ENCODE results near the gene ROM1. TPM values are rescaled to one million over a fixed set of nuclear protein-coding genes. Genes with fewer than 3 reads are reported as not detected.
"Not testable (repeated sequence)": the region's sequence is repeated elsewhere in the genome, so short reads cannot be mapped to it uniquely, and the experiment has no call there.

Gene ROM1
- total and polyA plus RNA-seq, 2 experiments from 2014 or later = 0.24 to 0.65 TPM

DNA sequence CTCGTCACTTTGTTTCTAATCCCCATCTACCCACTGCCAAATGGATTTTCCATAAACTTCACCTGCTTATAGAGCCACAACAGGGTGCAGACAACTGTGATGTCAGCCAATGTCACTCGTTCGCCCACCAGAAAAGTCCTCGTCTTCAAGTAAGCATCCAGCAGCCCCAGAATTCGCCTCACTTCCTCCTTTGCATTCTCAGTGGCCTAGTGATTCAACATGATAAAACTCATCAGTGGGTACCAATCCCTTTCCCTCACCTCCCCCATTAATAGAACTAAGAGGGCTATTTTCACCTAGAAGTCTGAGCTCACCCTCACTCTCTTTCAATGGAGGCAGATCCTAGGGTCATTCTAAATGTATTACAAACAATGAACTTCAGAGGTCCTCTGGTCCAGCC is 42.2 kb upstream of the ROM1 start:
- not testable (repeated sequence) for H3K9me3 Mint-ChIP-seq; H3K9me2 ChIP-seq (ENCODE audit: insufficient read depth); H3K4me2 ChIP-seq; ATAC-seq; DNase-seq (ENCODE audit: low spot score); H3K27me3 ChIP-seq (ENCODE audit: insufficient read depth); H2AFZ ChIP-seq
- peak overlapping the region; percentile 99 for H3K4me3 Mint-ChIP-seq
- peaks cover 81% of the 10 kb centered on the region for H3K36me3 Mint-ChIP-seq (ENCODE audit: low read depth)
- H3K4me1 ChIP-seq (ENCODE audit: insufficient read depth) = peaks cover 24% of the 10 kb centered on the region
- peak overlapping the region; percentile 79; the same call in 1 of the 2 replicates for H3K4me3 ChIP-seq
- H3K27me3 Mint-ChIP-seq (ENCODE audit: insufficient read depth, low read depth, poor library complexity) = peaks cover 22% of the 10 kb centered on the region
- peak overlapping the region; percentile 7 for H3K27ac ChIP-seq (ENCODE audit: low read depth)
- H3K27ac Mint-ChIP-seq = peak overlapping the region; percentile 14; the same call in 1 of the 2 replicates
- peaks cover 65% of the 10 kb centered on the region for H3K36me3 ChIP-seq (ENCODE audit: insufficient read depth)
- peaks cover 42% of the 10 kb centered on the region for H3K4me1 Mint-ChIP-seq
- peaks cover 77% of the 10 kb centered on the region for H3K79me2 ChIP-seq (replicated peaks; ENCODE audit: insufficient read depth)
- peaks cover 69% of the 10 kb centered on the region for H4K20me1 ChIP-seq (replicated peaks; ENCODE audit: insufficient read depth)
- H3F3A ChIP-seq (replicated peaks; ENCODE audit: low read depth) = peaks cover 71% of the 10 kb centered on the region

DNA sequence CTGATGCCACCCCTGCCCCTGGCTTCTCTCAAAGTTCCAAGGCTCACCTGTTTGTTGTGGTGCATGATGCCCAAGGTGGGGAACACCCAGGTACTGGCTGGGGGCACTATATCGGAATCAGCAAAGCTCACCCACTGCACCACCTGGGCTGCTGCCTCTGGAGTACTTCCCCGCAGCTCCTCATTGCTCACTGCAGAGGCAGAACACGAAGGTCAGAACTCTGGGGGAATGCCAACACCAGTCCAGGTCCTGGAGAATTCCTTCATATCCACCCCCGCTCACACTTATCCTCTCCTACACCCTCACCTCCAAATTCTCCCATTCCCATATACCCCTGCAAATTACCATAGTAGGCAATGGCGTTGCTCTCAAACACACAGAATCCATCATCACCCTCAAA is 41.6 kb upstream of the ROM1 start:
- Mint-ChIP-seq H3K27me3 (ENCODE audit: insufficient read depth, low read depth, poor library complexity) (peaks cover 24% of the 10 kb centered on the region), H3K36me3 (ENCODE audit: low read depth) (peaks cover 79% of the 10 kb centered on the region), H3K27ac (peak overlapping the region; percentile 14), H3K4me3 (peak overlapping the region; percentile 99), H3K4me1 (peaks cover 42% of the 10 kb centered on the region)
- not testable (repeated sequence) for H2AFZ ChIP-seq; H3K9me2 ChIP-seq (ENCODE audit: insufficient read depth); H3K27me3 ChIP-seq (ENCODE audit: insufficient read depth); DNase-seq (ENCODE audit: low spot score); H3K9me3 Mint-ChIP-seq; ATAC-seq
- peaks cover 24% of the 10 kb centered on the region for H3K4me1 ChIP-seq (ENCODE audit: insufficient read depth)
- peaks cover 67% of the 10 kb centered on the region for H3F3A ChIP-seq (replicated peaks; ENCODE audit: low read depth)
- peak overlapping the region; percentile 7 for H3K27ac ChIP-seq (ENCODE audit: low read depth)
- H3K4me2 ChIP-seq = peak overlapping the region; percentile 99
- peaks cover 63% of the 10 kb centered on the region for H4K20me1 ChIP-seq (replicated peaks; ENCODE audit: insufficient read depth)
- peaks cover 71% of the 10 kb centered on the region for H3K79me2 ChIP-seq (replicated peaks; ENCODE audit: insufficient read depth)
- peak overlapping the region; percentile 79; the same call in 1 of the 2 replicates for H3K4me3 ChIP-seq
- H3K36me3 ChIP-seq (ENCODE audit: insufficient read depth) = peaks cover 60% of the 10 kb centered on the region

DNA sequence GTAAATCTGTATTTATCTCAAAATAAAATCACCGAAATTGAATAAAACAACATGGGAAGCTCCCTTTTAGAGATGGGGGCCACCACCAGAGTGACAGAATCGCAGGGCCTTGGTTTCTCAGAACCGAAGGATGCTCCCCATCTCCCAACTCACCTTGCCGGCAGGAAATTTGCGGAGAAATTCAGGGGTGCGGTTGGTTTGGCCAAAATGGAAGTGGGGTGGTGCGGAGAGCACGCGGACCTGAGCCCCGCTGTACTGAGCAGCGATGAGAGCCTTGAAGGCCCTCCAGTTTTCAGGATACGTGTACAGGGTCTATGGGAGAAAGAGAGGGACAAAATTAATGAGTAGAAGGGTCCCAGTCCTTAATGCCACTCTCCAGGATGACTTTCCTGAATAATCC is 40.6 kb upstream of the ROM1 start:
- Histone ChIP-seq H3K79me2 (replicated peaks; ENCODE audit: insufficient read depth) (peaks cover 62% of the 10 kb centered on the region), H3K4me2 (peak overlapping the region; percentile 99), H3K27me3 (ENCODE audit: insufficient read depth) (no peaks in the 10 kb centered on the region), H3K27ac (ENCODE audit: low read depth) (peak overlapping the region; percentile 7; the same call in 1 of the 2 replicates), H3F3A (replicated peaks; ENCODE audit: low read depth) (peaks cover 62% of the 10 kb centered on the region), H3K9me2 (ENCODE audit: insufficient read depth) (no peaks in the 10 kb centered on the region), H3K4me3 (peak overlapping the region; percentile 79), H3K4me1 (ENCODE audit: insufficient read depth) (peaks cover 24% of the 10 kb centered on the region), H2AFZ (no peak overlapping the region), H3K36me3 (ENCODE audit: insufficient read depth) (peaks cover 53% of the 10 kb centered on the region), H4K20me1 (replicated peaks; ENCODE audit: insufficient read depth) (peaks cover 54% of the 10 kb centered on the region)
- Mint-ChIP-seq H3K4me1 (peaks cover 35% of the 10 kb centered on the region), H3K9me3 (no peaks in the 10 kb centered on the region; the same call in 2 of the 3 replicates), H3K36me3 (ENCODE audit: low read depth) (peaks cover 78% of the 10 kb centered on the region), H3K27ac (peak overlapping the region; percentile 81; the same call in 1 of the 2 replicates), H3K27me3 (ENCODE audit: insufficient read depth, low read depth, poor library complexity) (peaks cover 18% of the 10 kb centered on the region), H3K4me3 (peak overlapping the region; percentile 99)
- ATAC-seq (no peak), DNase-seq (ENCODE audit: low spot score) (no peak)
- TF ChIP-seq, protein P1, sequence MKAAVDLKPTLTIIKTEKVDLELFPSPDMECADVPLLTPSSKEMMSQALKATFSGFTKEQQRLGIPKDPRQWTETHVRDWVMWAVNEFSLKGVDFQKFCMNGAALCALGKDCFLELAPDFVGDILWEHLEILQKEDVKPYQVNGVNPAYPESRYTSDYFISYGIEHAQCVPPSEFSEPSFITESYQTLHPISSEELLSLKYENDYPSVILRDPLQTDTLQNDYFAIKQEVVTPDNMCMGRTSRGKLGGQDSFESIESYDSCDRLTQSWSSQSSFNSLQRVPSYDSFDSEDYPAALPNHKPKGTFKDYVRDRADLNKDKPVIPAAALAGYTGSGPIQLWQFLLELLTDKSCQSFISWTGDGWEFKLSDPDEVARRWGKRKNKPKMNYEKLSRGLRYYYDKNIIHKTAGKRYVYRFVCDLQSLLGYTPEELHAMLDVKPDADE (IDR thresholded peaks at IDR 0.05) = no peak
- TF ChIP-seq, protein P2, sequence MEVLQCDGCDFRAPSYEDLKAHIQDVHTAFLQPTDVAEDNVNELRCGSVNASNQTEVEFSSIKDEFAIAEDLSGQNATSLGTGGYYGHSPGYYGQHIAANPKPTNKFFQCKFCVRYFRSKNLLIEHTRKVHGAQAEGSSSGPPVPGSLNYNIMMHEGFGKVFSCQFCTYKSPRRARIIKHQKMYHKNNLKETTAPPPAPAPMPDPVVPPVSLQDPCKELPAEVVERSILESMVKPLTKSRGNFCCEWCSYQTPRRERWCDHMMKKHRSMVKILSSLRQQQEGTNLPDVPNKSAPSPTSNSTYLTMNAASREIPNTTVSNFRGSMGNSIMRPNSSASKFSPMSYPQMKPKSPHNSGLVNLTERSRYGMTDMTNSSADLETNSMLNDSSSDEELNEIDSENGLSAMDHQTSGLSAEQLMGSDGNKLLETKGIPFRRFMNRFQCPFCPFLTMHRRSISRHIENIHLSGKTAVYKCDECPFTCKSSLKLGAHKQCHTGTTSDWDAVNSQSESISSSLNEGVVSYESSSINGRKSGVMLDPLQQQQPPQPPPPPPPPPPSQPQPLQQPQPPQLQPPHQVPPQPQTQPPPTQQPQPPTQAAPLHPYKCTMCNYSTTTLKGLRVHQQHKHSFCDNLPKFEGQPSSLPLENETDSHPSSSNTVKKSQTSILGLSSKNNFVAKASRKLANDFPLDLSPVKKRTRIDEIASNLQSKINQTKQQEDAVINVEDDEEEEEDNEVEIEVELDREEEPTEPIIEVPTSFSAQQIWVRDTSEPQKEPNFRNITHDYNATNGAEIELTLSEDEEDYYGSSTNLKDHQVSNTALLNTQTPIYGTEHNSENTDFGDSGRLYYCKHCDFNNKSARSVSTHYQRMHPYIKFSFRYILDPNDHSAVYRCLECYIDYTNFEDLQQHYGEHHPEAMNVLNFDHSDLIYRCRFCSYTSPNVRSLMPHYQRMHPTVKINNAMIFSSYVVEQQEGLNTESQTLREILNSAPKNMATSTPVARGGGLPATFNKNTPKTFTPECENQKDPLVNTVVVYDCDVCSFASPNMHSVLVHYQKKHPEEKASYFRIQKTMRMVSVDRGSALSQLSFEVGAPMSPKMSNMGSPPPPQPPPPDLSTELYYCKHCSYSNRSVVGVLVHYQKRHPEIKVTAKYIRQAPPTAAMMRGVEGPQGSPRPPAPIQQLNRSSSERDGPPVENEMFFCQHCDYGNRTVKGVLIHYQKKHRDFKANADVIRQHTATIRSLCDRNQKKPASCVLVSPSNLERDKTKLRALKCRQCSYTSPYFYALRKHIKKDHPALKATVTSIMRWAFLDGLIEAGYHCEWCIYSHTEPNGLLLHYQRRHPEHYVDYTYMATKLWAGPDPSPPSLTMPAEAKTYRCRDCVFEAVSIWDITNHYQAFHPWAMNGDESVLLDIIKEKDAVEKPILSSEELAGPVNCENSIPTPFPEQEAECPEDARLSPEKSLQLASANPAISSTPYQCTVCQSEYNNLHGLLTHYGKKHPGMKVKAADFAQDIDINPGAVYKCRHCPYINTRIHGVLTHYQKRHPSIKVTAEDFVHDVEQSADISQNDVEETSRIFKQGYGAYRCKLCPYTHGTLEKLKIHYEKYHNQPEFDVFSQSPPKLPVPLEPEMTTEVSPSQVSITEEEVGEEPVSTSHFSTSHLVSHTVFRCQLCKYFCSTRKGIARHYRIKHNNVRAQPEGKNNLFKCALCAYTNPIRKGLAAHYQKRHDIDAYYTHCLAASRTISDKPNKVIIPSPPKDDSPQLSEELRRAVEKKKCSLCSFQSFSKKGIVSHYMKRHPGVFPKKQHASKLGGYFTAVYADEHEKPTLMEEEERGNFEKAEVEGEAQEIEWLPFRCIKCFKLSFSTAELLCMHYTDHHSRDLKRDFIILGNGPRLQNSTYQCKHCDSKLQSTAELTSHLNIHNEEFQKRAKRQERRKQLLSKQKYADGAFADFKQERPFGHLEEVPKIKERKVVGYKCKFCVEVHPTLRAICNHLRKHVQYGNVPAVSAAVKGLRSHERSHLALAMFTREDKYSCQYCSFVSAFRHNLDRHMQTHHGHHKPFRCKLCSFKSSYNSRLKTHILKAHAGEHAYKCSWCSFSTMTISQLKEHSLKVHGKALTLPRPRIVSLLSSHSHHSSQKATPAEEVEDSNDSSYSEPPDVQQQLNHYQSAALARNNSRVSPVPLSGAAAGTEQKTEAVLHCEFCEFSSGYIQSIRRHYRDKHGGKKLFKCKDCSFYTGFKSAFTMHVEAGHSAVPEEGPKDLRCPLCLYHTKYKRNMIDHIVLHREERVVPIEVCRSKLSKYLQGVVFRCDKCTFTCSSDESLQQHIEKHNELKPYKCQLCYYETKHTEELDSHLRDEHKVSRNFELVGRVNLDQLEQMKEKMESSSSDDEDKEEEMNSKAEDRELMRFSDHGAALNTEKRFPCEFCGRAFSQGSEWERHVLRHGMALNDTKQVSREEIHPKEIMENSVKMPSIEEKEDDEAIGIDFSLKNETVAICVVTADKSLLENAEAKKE (CRISPR knock-in tag; IDR thresholded peaks at IDR 0.05) = no peak
- TF ChIP-seq EZH2 (IDR thresholded peaks at IDR 0.05; ENCODE audit: low read depth, unreplicated experiment) (no peak), STAT1 (IDR thresholded peaks at IDR 0.05; ENCODE audit: unreplicated experiment) (no peak), ZNF114 (CRISPR knock-in tag; IDR thresholded peaks at IDR 0.05) (no peak), POLR2AphosphoS5 (IDR thresholded peaks at IDR 0.05; ENCODE audit: low read depth) (no peak)

Data from GM23338 (cell line).